GM23248 (cell line): ENCODE results near the gene GALK2.

Experiments
- EZH2 ChIP-seq: fragments of 200-600 bp; sonication (generic); IDR thresholded peaks from 2 replicates; pipeline ENCODE4 v1.6.1; 2018; ENCODE audit warnings: antibody characterized with exemption, mild to moderate bottlenecking; ENCODE audit not compliant: insufficient read depth, poor library complexity, severe bottlenecking
- EZH2phosphoT487 ChIP-seq: fragments of 200-600 bp; sonication (generic); IDR thresholded peaks from 2 replicates; pipeline ENCODE4 v1.6.1; 2018; ENCODE audit warnings: antibody characterized with exemption, moderate library complexity, mild to moderate bottlenecking, low read depth; ENCODE audit not compliant: insufficient read depth

DNA sequence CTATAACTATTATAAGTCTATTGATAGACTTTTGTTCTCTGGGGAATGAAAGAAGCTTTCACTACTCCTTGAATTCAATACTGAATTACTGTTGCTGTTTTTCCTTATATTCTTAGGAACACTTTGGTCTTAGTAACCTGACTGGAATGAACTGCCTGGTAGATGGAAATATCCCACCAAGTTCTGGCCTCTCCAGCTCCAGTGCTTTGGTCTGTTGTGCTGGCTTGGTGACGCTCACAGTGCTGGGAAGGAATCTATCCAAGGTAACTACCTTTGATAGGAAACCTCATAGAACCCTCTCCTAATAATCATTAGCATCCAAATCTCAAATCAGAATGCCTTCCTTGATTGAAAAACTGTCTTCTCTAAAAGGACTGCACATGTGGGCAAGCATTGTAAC is 69.1 kb downstream of the GALK2 start:
- TF ChIP-seq EZH2 (no peak), EZH2phosphoT487 (no peak)
